ENCODE data around the gene TRAF1.
A peak's percentile ranks its signal among the peaks of the same experiment; 100 is the strongest.

The TRAF1 gene

GRCh38 chr9:120915854-120916470 is 10.6 kb downstream of the TRAF1 start:
- Histone ChIP-seq H3K27me3 (ENCODE audit: insufficient read depth, low read depth, severe bottlenecking) (no peaks in the 10 kb centered on the region), H3K9me3 (ENCODE audit: severe bottlenecking) (no peaks in the 10 kb centered on the region), H3K27ac (peak overlapping the region; percentile 39), H3K36me3 (no peaks in the 10 kb centered on the region), H3K4me3 (ENCODE audit: low read depth, low read length) (no peak overlapping the region)
- TF ChIP-seq, protein P1, sequence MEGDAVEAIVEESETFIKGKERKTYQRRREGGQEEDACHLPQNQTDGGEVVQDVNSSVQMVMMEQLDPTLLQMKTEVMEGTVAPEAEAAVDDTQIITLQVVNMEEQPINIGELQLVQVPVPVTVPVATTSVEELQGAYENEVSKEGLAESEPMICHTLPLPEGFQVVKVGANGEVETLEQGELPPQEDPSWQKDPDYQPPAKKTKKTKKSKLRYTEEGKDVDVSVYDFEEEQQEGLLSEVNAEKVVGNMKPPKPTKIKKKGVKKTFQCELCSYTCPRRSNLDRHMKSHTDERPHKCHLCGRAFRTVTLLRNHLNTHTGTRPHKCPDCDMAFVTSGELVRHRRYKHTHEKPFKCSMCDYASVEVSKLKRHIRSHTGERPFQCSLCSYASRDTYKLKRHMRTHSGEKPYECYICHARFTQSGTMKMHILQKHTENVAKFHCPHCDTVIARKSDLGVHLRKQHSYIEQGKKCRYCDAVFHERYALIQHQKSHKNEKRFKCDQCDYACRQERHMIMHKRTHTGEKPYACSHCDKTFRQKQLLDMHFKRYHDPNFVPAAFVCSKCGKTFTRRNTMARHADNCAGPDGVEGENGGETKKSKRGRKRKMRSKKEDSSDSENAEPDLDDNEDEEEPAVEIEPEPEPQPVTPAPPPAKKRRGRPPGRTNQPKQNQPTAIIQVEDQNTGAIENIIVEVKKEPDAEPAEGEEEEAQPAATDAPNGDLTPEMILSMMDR (IDR thresholded peaks at IDR 0.05; ENCODE audit: low read depth, low read length) = no peak
- DNase-seq = peak; percentile 56

- TF ChIP-seq, protein P1 (IDR thresholded peaks at IDR 0.05; ENCODE audit: low read depth, low read length) = no peak
- no peaks in the 10 kb centered on the region for H3K36me3 ChIP-seq
- H3K27me3 ChIP-seq (ENCODE audit: insufficient read depth, low read depth, severe bottlenecking) = no peaks in the 10 kb centered on the region
- H3K4me3 ChIP-seq (ENCODE audit: low read depth, low read length) = no peak overlapping the region
- no peak for DNase-seq
- no peak overlapping the region for H3K27ac ChIP-seq
- H3K9me3 ChIP-seq (ENCODE audit: severe bottlenecking) = no peaks in the 10 kb centered on the region
Measured at GRCh38 chr9:120914953-120915352, 11.6 kb downstream of the TRAF1 start.

DNA sequence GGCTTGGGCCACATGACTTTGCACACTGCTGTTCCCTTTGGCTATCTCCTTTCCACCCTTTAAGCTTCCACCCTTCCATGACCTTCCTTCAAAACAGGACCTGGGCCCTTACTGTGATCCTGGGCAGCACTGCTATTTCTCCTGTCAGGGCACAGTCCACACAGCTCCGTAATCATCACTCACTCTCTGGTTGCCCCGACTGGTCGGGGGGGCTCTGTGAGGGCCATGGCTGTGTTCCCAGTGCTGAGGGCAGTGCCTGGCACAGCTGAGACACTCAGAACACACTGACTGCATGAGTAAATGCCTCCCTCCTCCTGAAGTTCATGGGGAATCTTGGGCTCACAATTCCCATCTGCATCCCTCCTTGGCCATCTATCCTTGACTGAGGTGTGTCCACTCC is 12.2 kb downstream of the TRAF1 start:
- H3K4me3 ChIP-seq (ENCODE audit: low read depth, low read length) = no peak overlapping the region
- H3K27ac ChIP-seq = no peak overlapping the region
- TF ChIP-seq, protein P1 (IDR thresholded peaks at IDR 0.05; ENCODE audit: low read depth, low read length) = no peak
- H3K27me3 ChIP-seq (ENCODE audit: insufficient read depth, low read depth, severe bottlenecking) = no peaks in the 10 kb centered on the region
- H3K9me3 ChIP-seq (ENCODE audit: severe bottlenecking) = no peaks in the 10 kb centered on the region
- no peak for DNase-seq
- no peaks in the 10 kb centered on the region for H3K36me3 ChIP-seq

DNA sequence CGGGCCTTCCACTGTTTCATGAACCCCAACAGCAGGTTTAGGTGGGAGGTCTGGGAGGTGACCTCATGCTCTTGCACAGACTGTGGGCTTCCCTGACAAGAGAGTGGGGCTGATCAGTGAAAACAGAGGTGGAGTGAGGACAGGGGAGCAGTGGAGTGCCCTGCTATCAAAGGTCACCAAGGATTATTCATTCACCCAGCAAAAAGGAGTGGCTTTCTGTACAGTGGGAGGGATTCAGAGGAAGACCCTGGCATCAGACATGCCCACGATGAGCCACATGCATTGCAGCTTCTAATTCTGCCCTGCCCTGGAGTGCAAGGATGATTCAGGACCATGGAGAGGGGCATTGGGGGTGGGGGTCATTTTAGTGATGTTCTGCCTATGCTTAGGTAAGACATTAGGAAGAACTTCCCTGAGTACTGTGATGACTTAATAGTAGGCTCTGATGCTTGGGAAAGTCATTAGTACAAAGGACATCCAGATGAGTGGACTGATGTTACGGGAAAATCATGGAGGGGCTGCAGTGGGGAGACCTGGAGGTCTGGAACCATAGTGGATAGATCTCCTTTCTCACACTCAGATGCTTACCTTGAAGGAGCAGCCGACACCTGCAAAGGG is 12.8 kb downstream of the TRAF1 start:
- TF ChIP-seq, protein P1 (IDR thresholded peaks at IDR 0.05; ENCODE audit: low read depth, low read length) = no peak
- no peaks in the 10 kb centered on the region for H3K27me3 ChIP-seq (ENCODE audit: insufficient read depth, low read depth, severe bottlenecking)
- H3K27ac ChIP-seq = no peak overlapping the region
- H3K36me3 ChIP-seq = no peaks in the 10 kb centered on the region
- H3K9me3 ChIP-seq (ENCODE audit: severe bottlenecking) = no peaks in the 10 kb centered on the region
- no peak for DNase-seq
- no peak overlapping the region for H3K4me3 ChIP-seq (ENCODE audit: low read depth, low read length)

GRCh38 chr9:120912958-120913646 is 13.5 kb downstream of the TRAF1 start:
- Histone ChIP-seq H3K36me3 (no peaks in the 10 kb centered on the region), H3K27ac (no peak overlapping the region), H3K27me3 (ENCODE audit: insufficient read depth, low read depth, severe bottlenecking) (no peaks in the 10 kb centered on the region), H3K4me3 (ENCODE audit: low read depth, low read length) (no peak overlapping the region), H3K9me3 (ENCODE audit: severe bottlenecking) (no peaks in the 10 kb centered on the region)
- DNase-seq = peak; percentile 48
- TF ChIP-seq, protein P1 (IDR thresholded peaks at IDR 0.05; ENCODE audit: low read depth, low read length) = no peak
